ENCODE data around the gene FOXD3. TPM values are rescaled to one million over a fixed set of nuclear protein-coding genes. Genes with fewer than 3 reads are reported as not detected.

The FOXD3 gene
- total RNA-seq, 1 donor from 2014 or later = 0.39 TPM

- Mint-ChIP-seq H3K4me1 (ENCODE audit: low read depth, unreplicated experiment) (peaks cover 14% of the 10 kb centered on the region), H3K9me3 (ENCODE audit: unreplicated experiment) (peaks cover 9% of the 10 kb centered on the region), H3K27me3 (ENCODE audit: unreplicated experiment) (peaks cover 31% of the 10 kb centered on the region), H3K36me3 (ENCODE audit: unreplicated experiment) (peaks cover 4% of the 10 kb centered on the region), H3K4me3 (ENCODE audit: unreplicated experiment) (peak overlapping the region; percentile 74), H3K27ac (ENCODE audit: unreplicated experiment) (peak overlapping the region; percentile 53)
- no peak for DNase-seq
- no peak for TF ChIP-seq CTCF (IDR thresholded peaks at IDR 0.05; ENCODE audit: partially characterized antibody, unreplicated experiment)
Measured at GRCh38 chr1:63317817-63318152, 4.6 kb upstream of the FOXD3 start.

- no peak for TF ChIP-seq CTCF (IDR thresholded peaks at IDR 0.05; ENCODE audit: partially characterized antibody, unreplicated experiment)
- peaks cover 14% of the 10 kb centered on the region for H3K4me1 Mint-ChIP-seq (ENCODE audit: low read depth, unreplicated experiment)
- peak overlapping the region; percentile 77 for H3K4me3 Mint-ChIP-seq (ENCODE audit: unreplicated experiment)
- no peak for DNase-seq
- H3K9me3 Mint-ChIP-seq (ENCODE audit: unreplicated experiment) = peaks cover 9% of the 10 kb centered on the region
- peaks cover 4% of the 10 kb centered on the region for H3K36me3 Mint-ChIP-seq (ENCODE audit: unreplicated experiment)
- peaks cover 31% of the 10 kb centered on the region for H3K27me3 Mint-ChIP-seq (ENCODE audit: unreplicated experiment)
- no peak overlapping the region for H3K27ac Mint-ChIP-seq (ENCODE audit: unreplicated experiment)
Measured at GRCh38 chr1:63318201-63318979, 4.0 kb upstream of the FOXD3 start.

- Mint-ChIP-seq H3K9me3 (ENCODE audit: unreplicated experiment) (peaks cover 9% of the 10 kb centered on the region), H3K36me3 (ENCODE audit: unreplicated experiment) (peaks cover 4% of the 10 kb centered on the region), H3K4me1 (ENCODE audit: low read depth, unreplicated experiment) (peaks cover 14% of the 10 kb centered on the region), H3K27me3 (ENCODE audit: unreplicated experiment) (peaks cover 31% of the 10 kb centered on the region), H3K27ac (ENCODE audit: unreplicated experiment) (no peak overlapping the region), H3K4me3 (ENCODE audit: unreplicated experiment) (peak overlapping the region; percentile 77)
- no peak for TF ChIP-seq CTCF (IDR thresholded peaks at IDR 0.05; ENCODE audit: partially characterized antibody, unreplicated experiment)
- peak; percentile 77 for DNase-seq
Measured at GRCh38 chr1:63319046-63320021, 3.0 kb upstream of the FOXD3 start.

GRCh38 chr1:63320022-63320721 is 2.2 kb upstream of the FOXD3 start:
- peaks cover 4% of the 10 kb centered on the region for H3K36me3 Mint-ChIP-seq (ENCODE audit: unreplicated experiment)
- H3K27ac Mint-ChIP-seq (ENCODE audit: unreplicated experiment) = no peak overlapping the region
- TF ChIP-seq CTCF (IDR thresholded peaks at IDR 0.05; ENCODE audit: partially characterized antibody, unreplicated experiment) = no peak
- peak; percentile 30 for DNase-seq
- H3K4me1 Mint-ChIP-seq (ENCODE audit: low read depth, unreplicated experiment) = peaks cover 15% of the 10 kb centered on the region
- peaks cover 11% of the 10 kb centered on the region for H3K9me3 Mint-ChIP-seq (ENCODE audit: unreplicated experiment)
- peaks cover 31% of the 10 kb centered on the region for H3K27me3 Mint-ChIP-seq (ENCODE audit: unreplicated experiment)
- peak overlapping the region; percentile 55 for H3K4me3 Mint-ChIP-seq (ENCODE audit: unreplicated experiment)
